Liver (tissue), 9 donors: ENCODE measurements around the gene LGALS7B. TPM values are rescaled to one million over a fixed set of nuclear protein-coding genes. Genes with fewer than 3 reads are reported as not detected.

Experiments used
- DNase-seq: peaks from one replicate; pipeline ENCODE4 v3.0.0-alpha.2; 2017; ENCODE audit warnings: low spot score
- H3K27ac ChIP-seq, 2 donors: one replicate each; pipeline ENCODE4 v1.7.0; 2013; ENCODE audit warnings: inconsistent platforms in 2 of 2, low read length in 2 of 2, control low read depth in 1 of 2, low read depth in 1 of 2, mild to moderate bottlenecking in 1 of 2
- H3K27me3 ChIP-seq, 4 donors: one replicate each; pipeline versions ENCODE4 v1.6.1 to v1.7.0; 2013; ENCODE audit warnings: low read length in 3 of 4, inconsistent platforms in 1 of 4, mild to moderate bottlenecking in 1 of 4, moderate library complexity in 1 of 4; ENCODE audit not compliant: control insufficient read depth in 4 of 4, insufficient read depth in 4 of 4
- H3K36me3 ChIP-seq, 4 donors: one replicate each; pipeline versions ENCODE4 v1.6.1 to v1.7.0; 2013; ENCODE audit warnings: low read length in 3 of 4, mild to moderate bottlenecking in 3 of 4, low read depth in 1 of 4, moderate library complexity in 1 of 4; ENCODE audit not compliant: control insufficient read depth in 4 of 4, insufficient read depth in 3 of 4
- H3K4me1 ChIP-seq, 4 donors: one replicate each; pipeline versions ENCODE4 v1.6.1 to v1.7.0; 2013; ENCODE audit warnings: low read length in 3 of 4, mild to moderate bottlenecking in 3 of 4, moderate library complexity in 1 of 4; ENCODE audit not compliant: control insufficient read depth in 4 of 4, insufficient read depth in 4 of 4
- H3K4me3 ChIP-seq, 3 donors: one replicate each; pipeline versions ENCODE4 v1.6.1 to v1.7.0; 2013; ENCODE audit warnings: low read length in 3 of 3, control low read depth in 1 of 3, low read depth in 1 of 3, mild to moderate bottlenecking in 1 of 3
- H3K9ac ChIP-seq, 2 donors: one replicate each; pipeline ENCODE4 v1.7.0; 2013; ENCODE audit warnings: low read length in 2 of 2, mild to moderate bottlenecking in 2 of 2, moderate library complexity in 2 of 2, control low read depth in 1 of 2, low read depth in 1 of 2
- H3K9me3 ChIP-seq, 4 donors: one replicate each; pipeline versions ENCODE4 v1.6.1 to v1.7.0; 2013; ENCODE audit warnings: low read length in 3 of 4; ENCODE audit not compliant: control insufficient read depth in 4 of 4
- EGR1 ChIP-seq, 2 donors: IDR thresholded peaks; 2 replicates each; pipeline ENCODE4 v1.6.1; 2016 to 2018; ENCODE audit warnings: antibody characterized with exemption in 2 of 2, low read depth in 2 of 2
- FOXA1 ChIP-seq: IDR thresholded peaks from 2 replicates; pipeline ENCODE4 v1.6.1; 2016; ENCODE audit warnings: antibody characterized with exemption
- FOXA2 ChIP-seq: IDR thresholded peaks from 2 replicates; pipeline ENCODE4 v1.6.1; 2016; ENCODE audit warnings: antibody characterized with exemption
- GABPA ChIP-seq, 2 donors: IDR thresholded peaks in 1 of 2; conservative IDR thresholded peaks in 1 of 2; 2 replicates each; pipeline ENCODE4 v1.6.1; 2016; ENCODE audit warnings: antibody characterized with exemption in 2 of 2, mild to moderate bottlenecking in 1 of 2, moderate library complexity in 1 of 2
- HNF4A ChIP-seq, 2 donors: conservative IDR thresholded peaks; 2 replicates each; pipeline ENCODE4 v1.6.1; 2016; ENCODE audit warnings: antibody characterized with exemption in 2 of 2, mild to moderate bottlenecking in 2 of 2
- HNF4G ChIP-seq: IDR thresholded peaks from 2 replicates; pipeline ENCODE4 v1.6.1; 2016; ENCODE audit warnings: antibody characterized with exemption
- JUND ChIP-seq, 2 donors: IDR thresholded peaks; 2 replicates each; pipeline ENCODE4 v1.6.1; 2016; ENCODE audit warnings: antibody characterized with exemption in 2 of 2
- NR2F2 ChIP-seq: IDR thresholded peaks from 2 replicates; pipeline ENCODE4 v1.6.1; 2016; ENCODE audit warnings: antibody characterized with exemption
- RAD21 ChIP-seq, 2 donors: IDR thresholded peaks; 2 replicates each; pipeline ENCODE4 v1.6.1; 2016; ENCODE audit warnings: antibody characterized with exemption in 2 of 2, mild to moderate bottlenecking in 2 of 2
- RXRA ChIP-seq, 2 donors: IDR thresholded peaks; 2 replicates each; pipeline ENCODE4 v1.6.1; 2017 to 2018; ENCODE audit warnings: antibody characterized with exemption in 2 of 2, mild to moderate bottlenecking in 1 of 2
- SP1 ChIP-seq: IDR thresholded peaks from 2 replicates; pipeline ENCODE4 v1.6.1; 2018; ENCODE audit warnings: antibody characterized with exemption, mild to moderate bottlenecking
- TAF1 ChIP-seq: conservative IDR thresholded peaks from 2 replicates; pipeline ENCODE4 v1.6.1; 2016; ENCODE audit warnings: antibody characterized with exemption, mild to moderate bottlenecking
- YY1 ChIP-seq: IDR thresholded peaks from 2 replicates; pipeline ENCODE4 v1.6.1; 2016; ENCODE audit warnings: antibody characterized with exemption, mild to moderate bottlenecking
- WGBS: extraction: QIAGEN DNeasy Blood & Tissue Kit; methylation state at CpG from one replicate; pipeline ENCODE4 v1.1.7; 2013; 5-methylcytosine and 5-hydroxymethylcytosine counted together
- polyA plus RNA-seq, 2 donors: library from polyadenylated mRNA; stranded (reverse) in 1 of 2; unstranded in 1 of 2; fragments of 200-250 nt in 1 of 2; fragments of >200 nt in 1 of 2; fragmentation: Nextera tagmentation in 1 of 2; extraction: Ambion mirVana in 1 of 2; gene quantifications; one replicate each; pipeline versions ENCODE4 v1.2.1 to v1.2.3, GENCODE V29; 2013 to 2015
- total RNA-seq, 2 donors: library from RNA; depleted of rRNA; stranded (reverse); fragments of >200 nt; gene quantifications; one replicate each; pipeline ENCODE4 v1.2.3, GENCODE V29; 2014
- TF ChIP-seq, protein P1 (sequence below): fragments of 150-350 bp; IDR thresholded peaks from 2 replicates; pipeline ENCODE4 v1.5.1; 2017; ENCODE audit warnings: improper control_type of control experiment, low read depth, low read length; ENCODE audit not compliant: missing input control
- TF ChIP-seq, protein P2 (sequence below): IDR thresholded peaks from 2 replicates; pipeline ENCODE4 v1.6.1; 2016; ENCODE audit warnings: antibody characterized with exemption
- TF ChIP-seq, protein P3 (sequence below): IDR thresholded peaks from 2 replicates; pipeline ENCODE4 v1.6.1; 2016; ENCODE audit warnings: antibody characterized with exemption
- TF ChIP-seq, protein P4 (sequence below): IDR thresholded peaks from 2 replicates; pipeline ENCODE4 v1.6.1; 2016; ENCODE audit warnings: antibody characterized with exemption
- TF ChIP-seq, protein P5 (sequence below): IDR thresholded peaks from 2 replicates; pipeline ENCODE4 v1.6.1; 2016; ENCODE audit warnings: antibody characterized with exemption, mild to moderate bottlenecking
- donor health status: healthy.
- donor health status: healthy.
- donor health status: healthy.
- donor health status: healthy.
- donor health status: healthy.

Gene LGALS7B
- total and polyA plus RNA-seq, 4 donors: 0.36 TPM; not detected in 3

DNA sequence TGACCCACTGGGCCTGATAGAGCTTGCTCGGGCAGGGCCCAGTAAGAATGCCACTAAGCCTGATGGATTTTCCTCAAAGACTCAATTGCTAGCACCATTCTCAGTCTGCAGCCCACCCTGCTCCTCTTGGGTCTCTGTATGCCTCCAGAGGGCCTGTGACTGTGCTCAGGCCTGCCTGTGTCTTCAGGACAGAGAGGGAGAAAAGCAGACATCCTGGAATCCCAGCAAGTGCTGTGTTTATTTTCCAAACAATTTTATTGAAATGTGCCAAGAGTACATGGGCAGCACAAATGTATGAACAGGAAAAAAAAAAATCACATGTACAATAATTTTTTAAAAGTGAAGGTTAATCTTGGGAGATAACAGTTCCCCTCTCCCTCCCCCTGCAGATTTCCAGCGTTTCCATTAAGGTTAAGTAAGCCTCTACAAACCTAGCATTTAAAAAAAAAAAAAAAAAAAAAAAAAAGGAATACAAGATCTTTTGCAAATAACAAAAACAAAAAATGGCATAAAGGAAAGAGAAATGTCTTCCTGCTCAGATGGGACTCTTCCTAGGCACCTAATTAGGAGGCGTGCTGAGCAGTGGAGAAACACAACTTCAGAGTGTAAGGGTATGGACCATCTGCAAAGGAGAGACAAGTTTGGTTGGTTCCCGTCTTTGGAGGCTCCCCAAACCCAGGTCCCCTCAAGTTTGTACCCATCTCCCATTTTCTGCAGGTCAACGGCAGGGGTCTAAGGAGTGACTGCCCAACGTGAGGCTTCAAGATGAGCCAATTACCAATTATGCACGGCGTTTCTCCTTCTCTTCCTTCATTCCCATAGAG is 47.4 kb downstream of the LGALS7B start:
- Histone ChIP-seq H3K9me3 (no peaks in the 10 kb centered on the region), H3K27ac (peak overlapping the region; percentile 69 to 73), H3K4me3 (no peak overlapping the region), H3K36me3 (peaks cover 15 to 47% (median 44%) of the 10 kb centered on the region in 4 donors), H3K27me3 (no peaks in the 10 kb centered on the region), H3K9ac (no peak overlapping the region), H3K4me1 (peaks cover 13 to 64% (median 54%) of the 10 kb centered on the region in 4 donors)
- TF ChIP-seq, protein P1, sequence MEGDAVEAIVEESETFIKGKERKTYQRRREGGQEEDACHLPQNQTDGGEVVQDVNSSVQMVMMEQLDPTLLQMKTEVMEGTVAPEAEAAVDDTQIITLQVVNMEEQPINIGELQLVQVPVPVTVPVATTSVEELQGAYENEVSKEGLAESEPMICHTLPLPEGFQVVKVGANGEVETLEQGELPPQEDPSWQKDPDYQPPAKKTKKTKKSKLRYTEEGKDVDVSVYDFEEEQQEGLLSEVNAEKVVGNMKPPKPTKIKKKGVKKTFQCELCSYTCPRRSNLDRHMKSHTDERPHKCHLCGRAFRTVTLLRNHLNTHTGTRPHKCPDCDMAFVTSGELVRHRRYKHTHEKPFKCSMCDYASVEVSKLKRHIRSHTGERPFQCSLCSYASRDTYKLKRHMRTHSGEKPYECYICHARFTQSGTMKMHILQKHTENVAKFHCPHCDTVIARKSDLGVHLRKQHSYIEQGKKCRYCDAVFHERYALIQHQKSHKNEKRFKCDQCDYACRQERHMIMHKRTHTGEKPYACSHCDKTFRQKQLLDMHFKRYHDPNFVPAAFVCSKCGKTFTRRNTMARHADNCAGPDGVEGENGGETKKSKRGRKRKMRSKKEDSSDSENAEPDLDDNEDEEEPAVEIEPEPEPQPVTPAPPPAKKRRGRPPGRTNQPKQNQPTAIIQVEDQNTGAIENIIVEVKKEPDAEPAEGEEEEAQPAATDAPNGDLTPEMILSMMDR: no peak
- no peak for DNase-seq
- 82% methylated on average over 8 of the region's 8 CpGs for WGBS

DNA sequence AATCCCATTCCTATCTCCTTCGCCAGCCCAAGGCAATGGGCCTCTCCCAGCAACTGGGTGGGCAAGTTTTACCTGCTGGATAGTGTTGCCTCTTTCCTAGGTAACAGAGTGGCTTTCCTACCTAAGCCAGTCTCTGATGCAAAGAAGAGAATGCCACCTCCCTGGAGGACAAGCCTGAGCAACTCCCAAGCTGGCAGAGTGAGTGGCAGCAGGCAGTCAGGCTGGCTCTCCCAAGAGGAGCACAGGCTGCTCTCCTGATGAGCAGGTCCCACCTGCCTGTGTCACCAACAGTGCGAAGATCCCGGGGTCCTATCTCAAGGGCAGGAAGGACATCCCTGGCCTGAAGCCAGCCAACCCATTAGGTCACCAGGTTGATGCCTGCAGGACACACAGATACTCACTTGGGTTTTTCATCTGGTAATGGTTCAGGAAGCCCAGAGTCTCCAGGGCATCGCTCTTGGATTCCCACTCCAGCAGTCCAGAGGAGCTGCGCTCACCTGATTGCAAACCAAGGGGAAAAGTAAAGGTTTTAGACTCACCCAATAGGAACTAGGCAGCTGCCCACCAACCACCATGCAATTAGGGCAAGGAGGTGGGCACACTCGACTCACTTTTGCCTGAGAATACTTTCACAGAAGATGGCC is 48.1 kb downstream of the LGALS7B start:
- 66% methylated on average over 6 of the region's 6 CpGs for WGBS
- no peak for DNase-seq
- Histone ChIP-seq H3K36me3 (peaks cover 15 to 51% (median 49%) of the 10 kb centered on the region in 4 donors), H3K9ac (no peak overlapping the region), H3K4me3 (no peak overlapping the region), H3K27ac (peak overlapping the region; percentile 29 to 36), H3K9me3 (no peaks in the 10 kb centered on the region), H3K27me3 (no peaks in the 10 kb centered on the region), H3K4me1 (peaks cover 13 to 68% (median 59%) of the 10 kb centered on the region in 4 donors)
- TF ChIP-seq, protein P2, sequence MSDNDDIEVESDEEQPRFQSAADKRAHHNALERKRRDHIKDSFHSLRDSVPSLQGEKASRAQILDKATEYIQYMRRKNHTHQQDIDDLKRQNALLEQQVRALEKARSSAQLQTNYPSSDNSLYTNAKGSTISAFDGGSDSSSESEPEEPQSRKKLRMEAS: no peak
- TF ChIP-seq EGR1 (IDR thresholded peaks at IDR 0.05; ENCODE audit: low read depth in 2 of 2) (no peak), JUND (IDR thresholded peaks at IDR 0.05) (no peak), YY1 (no peak), SP1 (no peak), TAF1 (no peak), HNF4A (conservative IDR thresholded peaks at IDR 0.05) (no peak), NR2F2 (no peak), RXRA (IDR thresholded peaks at IDR 0.05) (no peak), GABPA (IDR thresholded peaks at IDR 0.05 in 1 of 2, conservative IDR thresholded peaks at IDR 0.05 in 1 of 2) (no peak), RAD21 (IDR thresholded peaks at IDR 0.05) (no peak), FOXA1 (no peak), HNF4G (no peak), FOXA2 (no peak)
- TF ChIP-seq, protein P1: no peak
- TF ChIP-seq, protein P3, sequence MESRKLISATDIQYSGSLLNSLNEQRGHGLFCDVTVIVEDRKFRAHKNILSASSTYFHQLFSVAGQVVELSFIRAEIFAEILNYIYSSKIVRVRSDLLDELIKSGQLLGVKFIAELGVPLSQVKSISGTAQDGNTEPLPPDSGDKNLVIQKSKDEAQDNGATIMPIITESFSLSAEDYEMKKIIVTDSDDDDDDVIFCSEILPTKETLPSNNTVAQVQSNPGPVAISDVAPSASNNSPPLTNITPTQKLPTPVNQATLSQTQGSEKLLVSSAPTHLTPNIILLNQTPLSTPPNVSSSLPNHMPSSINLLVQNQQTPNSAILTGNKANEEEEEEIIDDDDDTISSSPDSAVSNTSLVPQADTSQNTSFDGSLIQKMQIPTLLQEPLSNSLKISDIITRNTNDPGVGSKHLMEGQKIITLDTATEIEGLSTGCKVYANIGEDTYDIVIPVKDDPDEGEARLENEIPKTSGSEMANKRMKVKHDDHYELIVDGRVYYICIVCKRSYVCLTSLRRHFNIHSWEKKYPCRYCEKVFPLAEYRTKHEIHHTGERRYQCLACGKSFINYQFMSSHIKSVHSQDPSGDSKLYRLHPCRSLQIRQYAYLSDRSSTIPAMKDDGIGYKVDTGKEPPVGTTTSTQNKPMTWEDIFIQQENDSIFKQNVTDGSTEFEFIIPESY: no peak
- TF ChIP-seq, protein P4, sequence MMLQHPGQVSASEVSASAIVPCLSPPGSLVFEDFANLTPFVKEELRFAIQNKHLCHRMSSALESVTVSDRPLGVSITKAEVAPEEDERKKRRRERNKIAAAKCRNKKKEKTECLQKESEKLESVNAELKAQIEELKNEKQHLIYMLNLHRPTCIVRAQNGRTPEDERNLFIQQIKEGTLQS: no peak
- TF ChIP-seq, protein P5, sequence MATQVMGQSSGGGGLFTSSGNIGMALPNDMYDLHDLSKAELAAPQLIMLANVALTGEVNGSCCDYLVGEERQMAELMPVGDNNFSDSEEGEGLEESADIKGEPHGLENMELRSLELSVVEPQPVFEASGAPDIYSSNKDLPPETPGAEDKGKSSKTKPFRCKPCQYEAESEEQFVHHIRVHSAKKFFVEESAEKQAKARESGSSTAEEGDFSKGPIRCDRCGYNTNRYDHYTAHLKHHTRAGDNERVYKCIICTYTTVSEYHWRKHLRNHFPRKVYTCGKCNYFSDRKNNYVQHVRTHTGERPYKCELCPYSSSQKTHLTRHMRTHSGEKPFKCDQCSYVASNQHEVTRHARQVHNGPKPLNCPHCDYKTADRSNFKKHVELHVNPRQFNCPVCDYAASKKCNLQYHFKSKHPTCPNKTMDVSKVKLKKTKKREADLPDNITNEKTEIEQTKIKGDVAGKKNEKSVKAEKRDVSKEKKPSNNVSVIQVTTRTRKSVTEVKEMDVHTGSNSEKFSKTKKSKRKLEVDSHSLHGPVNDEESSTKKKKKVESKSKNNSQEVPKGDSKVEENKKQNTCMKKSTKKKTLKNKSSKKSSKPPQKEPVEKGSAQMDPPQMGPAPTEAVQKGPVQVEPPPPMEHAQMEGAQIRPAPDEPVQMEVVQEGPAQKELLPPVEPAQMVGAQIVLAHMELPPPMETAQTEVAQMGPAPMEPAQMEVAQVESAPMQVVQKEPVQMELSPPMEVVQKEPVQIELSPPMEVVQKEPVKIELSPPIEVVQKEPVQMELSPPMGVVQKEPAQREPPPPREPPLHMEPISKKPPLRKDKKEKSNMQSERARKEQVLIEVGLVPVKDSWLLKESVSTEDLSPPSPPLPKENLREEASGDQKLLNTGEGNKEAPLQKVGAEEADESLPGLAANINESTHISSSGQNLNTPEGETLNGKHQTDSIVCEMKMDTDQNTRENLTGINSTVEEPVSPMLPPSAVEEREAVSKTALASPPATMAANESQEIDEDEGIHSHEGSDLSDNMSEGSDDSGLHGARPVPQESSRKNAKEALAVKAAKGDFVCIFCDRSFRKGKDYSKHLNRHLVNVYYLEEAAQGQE: no peak
